BLaER1 treated with 17β-estradiol and CSF1 and Interleukin-3, amounts not matched to agents 10 nM and 100 nM (cell line): ENCODE results near the gene CYB561.

Experiments used
- H3K27ac ChIP-seq, 11 experiments: shearing (Covaris generic); formaldehyde crosslinking; 2 replicates each; pipeline ENCODE4 v1.8.1; 2022
- H3K27me3 ChIP-seq, 11 experiments: shearing (Covaris generic); formaldehyde crosslinking; 2 replicates each; pipeline ENCODE4 v1.8.1; 2022
- H3K36me3 ChIP-seq, 11 experiments: shearing (Covaris generic); formaldehyde crosslinking; 2 replicates each; pipeline ENCODE4 v1.8.1; 2022
- H3K4me1 ChIP-seq, 10 experiments: shearing (Covaris generic); formaldehyde crosslinking; 2 replicates each; pipeline ENCODE4 v1.8.1; 2022
- H3K4me2 ChIP-seq, 11 experiments: shearing (Covaris generic); formaldehyde crosslinking; 2 replicates each; pipeline ENCODE4 v1.8.1; 2022
- H3K4me3 ChIP-seq, 10 experiments: shearing (Covaris generic); formaldehyde crosslinking; 2 replicates each; pipeline ENCODE4 v1.8.1; 2022
- H3K9ac ChIP-seq, 11 experiments: shearing (Covaris generic); formaldehyde crosslinking; 2 replicates each; pipeline ENCODE4 v1.8.1; 2022
- H3K9me3 ChIP-seq, 11 experiments: shearing (Covaris generic); formaldehyde crosslinking; replicated peaks in 1 of 11; 2 replicates each; pipeline ENCODE4 v1.8.1; 2022
- H4K20me1 ChIP-seq, 11 experiments: shearing (Covaris generic); formaldehyde crosslinking; 2 replicates each; pipeline ENCODE4 v1.8.1; 2022
- Cebpa-rat ChIP-seq, 11 experiments: shearing (Covaris generic); IDR thresholded peaks; 2 replicates each; pipeline ENCODE4 v1.8.1; 2022

Gene CYB561

GRCh38 chr17:63490329-63490728 lies 44.2 kb upstream of the CYB561 start:
- H3K9ac ChIP-seq = no peak overlapping the region
- no peaks in the 10 kb centered on the region; a peak in 1 of 20 replicates for H3K4me1 ChIP-seq
- peaks cover 0 to 11% (median 0%) of the 10 kb centered on the region in 11 experiments; a peak in 1 of 22 replicates for H4K20me1 ChIP-seq
- peaks cover 0 to 96% (median 0%) of the 10 kb centered on the region in 11 experiments; a peak in 4 of 22 replicates for H3K36me3 ChIP-seq
- H3K9me3 ChIP-seq = no peaks in the 10 kb centered on the region
- no peak overlapping the region for H3K4me2 ChIP-seq
- no peak overlapping the region for H3K27ac ChIP-seq
- no peak for TF ChIP-seq Cebpa-rat (IDR thresholded peaks at IDR 0.05)
- no peak overlapping the region for H3K4me3 ChIP-seq
- no peaks in the 10 kb centered on the region for H3K27me3 ChIP-seq

DNA sequence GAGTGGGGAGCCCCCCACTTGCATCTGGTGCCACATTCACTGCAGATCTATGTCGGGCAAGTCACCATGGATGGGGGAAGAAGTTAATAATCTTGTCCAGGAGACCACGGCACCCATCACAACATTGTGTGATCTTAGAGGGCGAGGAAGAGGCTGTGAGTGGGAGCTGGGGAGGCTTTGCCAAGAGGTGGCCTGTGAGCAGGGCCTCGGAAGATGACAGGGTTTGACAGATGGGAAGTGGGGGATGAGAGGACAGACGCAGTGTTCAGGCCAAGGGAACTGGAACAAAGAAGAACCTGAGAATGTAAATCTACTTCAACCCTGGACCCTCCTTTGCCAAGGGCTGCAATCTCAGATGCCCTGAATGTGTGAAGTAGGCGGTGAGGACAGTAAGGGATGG lies 43.2 kb upstream of the CYB561 start:
- Histone ChIP-seq H3K4me1 (no peaks in the 10 kb centered on the region; a peak in 1 of 20 replicates), H3K36me3 (peaks cover 0 to 96% (median 0%) of the 10 kb centered on the region in 11 experiments; a peak in 4 of 22 replicates), H3K4me3 (no peak overlapping the region), H3K4me2 (no peak overlapping the region), H3K9me3 (no peaks in the 10 kb centered on the region), H4K20me1 (peaks cover 0 to 11% (median 0%) of the 10 kb centered on the region in 11 experiments; a peak in 1 of 22 replicates), H3K27me3 (no peaks in the 10 kb centered on the region), H3K27ac (no peak overlapping the region), H3K9ac (no peak overlapping the region)
- no peak for TF ChIP-seq Cebpa-rat (IDR thresholded peaks at IDR 0.05)

DNA sequence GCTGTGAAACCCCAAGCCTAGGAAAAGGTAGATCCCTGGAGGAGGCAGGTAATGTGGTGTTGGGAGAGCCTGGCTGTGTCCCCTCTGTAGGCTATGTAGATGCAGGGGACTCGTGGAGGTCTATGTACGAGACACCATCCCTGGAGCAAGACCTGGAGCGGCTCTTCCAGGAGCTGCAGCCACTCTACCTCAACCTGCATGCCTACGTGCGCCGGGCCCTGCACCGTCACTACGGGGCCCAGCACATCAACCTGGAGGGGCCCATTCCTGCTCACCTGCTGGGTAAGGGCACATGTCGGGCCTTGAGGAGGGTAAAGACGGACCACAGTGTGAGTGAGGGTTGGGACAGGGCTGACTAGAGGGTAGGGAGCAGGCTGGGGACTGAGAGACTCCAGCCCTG lies 42.7 kb upstream of the CYB561 start:
- H3K9me3 ChIP-seq = no peaks in the 10 kb centered on the region
- no peak overlapping the region for H3K4me2 ChIP-seq
- TF ChIP-seq Cebpa-rat (IDR thresholded peaks at IDR 0.05) = no peak
- no peaks in the 10 kb centered on the region for H3K27me3 ChIP-seq
- H4K20me1 ChIP-seq = peaks cover 0 to 11% (median 0%) of the 10 kb centered on the region in 11 experiments; a peak in 1 of 22 replicates
- peaks cover 0 to 96% (median 0%) of the 10 kb centered on the region in 11 experiments; a peak in 4 of 22 replicates for H3K36me3 ChIP-seq
- H3K4me3 ChIP-seq = no peak overlapping the region
- no peak overlapping the region for H3K27ac ChIP-seq
- H3K9ac ChIP-seq = no peak overlapping the region
- no peaks in the 10 kb centered on the region; a peak in 1 of 20 replicates for H3K4me1 ChIP-seq

- no peak overlapping the region for H3K27ac ChIP-seq
- no peaks in the 10 kb centered on the region for H3K27me3 ChIP-seq
- H3K4me3 ChIP-seq = no peak overlapping the region
- TF ChIP-seq Cebpa-rat (IDR thresholded peaks at IDR 0.05) = no peak
- peaks cover 0 to 97% (median 0%) of the 10 kb centered on the region in 11 experiments; a peak in 4 of 22 replicates for H3K36me3 ChIP-seq
- no peaks in the 10 kb centered on the region; a peak in 1 of 20 replicates for H3K4me1 ChIP-seq
- no peaks in the 10 kb centered on the region for H3K9me3 ChIP-seq
- H3K9ac ChIP-seq = no peak overlapping the region
- H4K20me1 ChIP-seq = peaks cover 0 to 7% (median 0%) of the 10 kb centered on the region in 11 experiments; a peak in 4 of 22 replicates
- no peak overlapping the region for H3K4me2 ChIP-seq
These were observed 40.9 kb upstream of the CYB561 start for GRCh38 chr17:63487014-63487339.

DNA sequence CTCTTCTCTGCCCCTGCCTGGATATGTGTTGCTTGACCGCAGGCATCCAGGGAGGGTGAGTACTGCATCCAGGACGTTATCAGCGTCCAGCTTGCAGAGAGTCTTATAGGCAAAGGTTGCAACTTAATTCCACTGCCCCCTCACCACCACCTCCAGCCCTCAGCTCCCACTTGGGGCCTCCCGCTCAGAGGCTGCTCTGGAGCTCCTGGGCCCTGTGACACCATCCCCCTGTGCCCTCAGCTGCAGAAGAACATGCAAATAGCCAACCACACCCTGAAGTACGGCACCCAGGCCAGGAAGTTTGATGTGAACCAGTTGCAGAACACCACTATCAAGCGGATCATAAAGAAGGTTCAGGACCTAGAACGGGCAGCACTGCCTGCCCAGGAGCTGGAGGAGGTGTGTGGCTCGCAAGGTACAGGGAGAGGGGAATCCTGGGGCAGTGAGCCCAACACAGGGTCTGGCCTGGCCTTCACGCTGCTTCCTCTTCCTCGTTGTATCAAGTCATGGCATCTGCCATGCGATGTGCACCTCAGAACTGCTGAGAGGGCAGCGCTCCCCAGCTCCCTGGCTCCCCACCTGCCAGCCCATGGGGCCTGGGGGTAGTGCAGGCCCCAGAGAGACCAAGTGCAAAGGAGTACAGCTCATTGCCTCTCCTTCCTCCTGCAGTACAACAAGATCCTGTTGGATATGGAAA lies 40.4 kb upstream of the CYB561 start:
- H3K36me3 ChIP-seq = peaks cover 0 to 97% (median 0%) of the 10 kb centered on the region in 11 experiments; a peak in 4 of 22 replicates
- no peak overlapping the region for H3K4me3 ChIP-seq
- no peaks in the 10 kb centered on the region for H3K9me3 ChIP-seq
- H3K4me2 ChIP-seq = no peak overlapping the region
- TF ChIP-seq Cebpa-rat (IDR thresholded peaks at IDR 0.05) = no peak
- no peak overlapping the region for H3K9ac ChIP-seq
- no peaks in the 10 kb centered on the region for H3K27me3 ChIP-seq
- H3K27ac ChIP-seq = no peak overlapping the region
- H3K4me1 ChIP-seq = peaks cover 0 to under 1% (median 0%) of the 10 kb centered on the region in 10 experiments; a peak in 3 of 20 replicates
- peaks cover 0 to 7% (median 0%) of the 10 kb centered on the region in 11 experiments; a peak in 4 of 22 replicates for H4K20me1 ChIP-seq

DNA sequence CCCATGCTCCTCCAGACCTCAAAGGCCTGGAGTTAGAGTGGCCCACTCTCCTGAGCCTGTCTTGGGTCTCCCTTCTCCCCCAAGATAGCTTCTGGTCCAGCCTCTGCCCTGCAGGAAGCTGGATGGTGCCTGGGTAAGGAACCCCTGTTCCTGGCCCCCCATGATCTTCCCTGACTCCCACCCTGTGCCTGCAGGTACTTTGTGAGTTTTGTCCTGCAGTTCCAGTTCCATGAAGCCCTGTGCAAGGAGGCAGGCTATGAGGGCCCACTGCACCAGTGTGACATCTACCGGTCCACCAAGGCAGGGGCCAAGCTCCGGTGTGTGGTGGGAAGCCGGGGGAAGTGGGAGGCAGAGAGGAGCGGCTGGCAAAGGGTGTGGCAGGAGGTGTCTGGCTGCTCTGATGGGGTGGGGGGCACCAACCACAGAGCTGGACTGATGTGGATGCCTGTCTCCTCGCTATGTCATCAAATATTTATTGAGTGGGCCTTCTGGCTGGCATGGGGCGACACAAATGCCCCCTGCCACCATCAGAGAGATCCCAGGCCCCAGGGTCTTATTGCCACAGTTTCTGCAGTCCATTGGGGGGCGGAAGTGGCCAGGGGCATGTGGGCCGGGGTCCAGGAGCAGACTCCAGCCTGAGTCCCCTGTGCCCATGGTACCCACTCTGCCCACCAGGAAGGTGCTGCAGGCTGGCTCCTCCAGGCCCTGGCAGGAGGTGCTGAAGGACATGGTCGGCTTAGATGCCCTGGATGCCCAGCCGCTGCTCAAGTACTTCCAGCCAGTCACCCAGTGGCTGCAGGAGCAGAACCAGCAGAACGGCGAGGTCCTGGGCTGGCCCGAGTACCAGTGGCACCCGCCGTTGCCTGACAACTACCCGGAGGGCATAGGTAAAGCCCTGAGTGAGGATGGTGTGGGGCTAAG lies 37.8 kb upstream of the CYB561 start:
- H3K9me3 ChIP-seq = no peaks in the 10 kb centered on the region
- no peak overlapping the region for H3K9ac ChIP-seq
- H3K4me2 ChIP-seq = no peak overlapping the region
- H3K4me3 ChIP-seq = no peak overlapping the region
- peaks cover 0 to 13% (median 0%) of the 10 kb centered on the region in 11 experiments; a peak in 7 of 22 replicates for H4K20me1 ChIP-seq
- H3K27me3 ChIP-seq = peaks cover 0 to 2% (median 0%) of the 10 kb centered on the region in 11 experiments; a peak in 1 of 22 replicates
- no peak overlapping the region for H3K27ac ChIP-seq
- peaks cover 9 to 24% (median 16%) of the 10 kb centered on the region in 10 experiments; a peak in 19 of 20 replicates for H3K4me1 ChIP-seq
- H3K36me3 ChIP-seq = peaks cover 0 to 91% (median 0%) of the 10 kb centered on the region in 11 experiments; a peak in 4 of 22 replicates
- no peak for TF ChIP-seq Cebpa-rat (IDR thresholded peaks at IDR 0.05)

GRCh38 chr17:63483038-63483437 lies 36.9 kb upstream of the CYB561 start:
- Histone ChIP-seq H3K4me3 (no peak overlapping the region), H3K4me2 (no peak overlapping the region), H3K27ac (no peak overlapping the region), H3K9ac (no peak overlapping the region), H3K36me3 (peaks cover 0 to 82% (median 0%) of the 10 kb centered on the region in 11 experiments; a peak in 4 of 22 replicates), H3K4me1 (peaks cover 18 to 33% (median 25%) of the 10 kb centered on the region in 10 experiments), H3K9me3 (no peaks in the 10 kb centered on the region), H4K20me1 (peaks cover 0 to 16% (median 6%) of the 10 kb centered on the region in 11 experiments; a peak in 13 of 22 replicates), H3K27me3 (peaks cover 3 to 11% (median 8%) of the 10 kb centered on the region in 11 experiments; a peak in 20 of 22 replicates)
- no peak for TF ChIP-seq Cebpa-rat (IDR thresholded peaks at IDR 0.05)

GRCh38 chr17:63482509-63482908 lies 36.4 kb upstream of the CYB561 start:
- Histone ChIP-seq H3K4me3 (no peak overlapping the region), H3K27me3 (peaks cover 3 to 16% (median 13%) of the 10 kb centered on the region in 11 experiments; a peak in 20 of 22 replicates), H4K20me1 (peaks cover 0 to 21% (median 9%) of the 10 kb centered on the region in 11 experiments; a peak in 13 of 22 replicates), H3K36me3 (peaks cover 0 to 77% (median 0%) of the 10 kb centered on the region in 11 experiments; a peak in 4 of 22 replicates), H3K9ac (no peak overlapping the region), H3K27ac (no peak overlapping the region), H3K4me1 (peaks cover 23 to 38% (median 31%) of the 10 kb centered on the region in 10 experiments), H3K4me2 (no peak overlapping the region), H3K9me3 (no peaks in the 10 kb centered on the region)
- no peak for TF ChIP-seq Cebpa-rat (IDR thresholded peaks at IDR 0.05)
